ENCODE results near the gene CSAG2. TPM values are rescaled to one million over a fixed set of nuclear protein-coding genes. Genes with fewer than 3 reads are reported as not detected.

The CSAG2 gene
- polyA plus RNA-seq, 1 donor from 2014 or later, result not detected

Other genes with a start within 250 kb of the CSAG2 start
- 1.0 and 1.2 TPM in 2 replicates for gene GABRQ, start 71.4 kb downstream of the CSAG2 start, polyA plus RNA-seq
- gene MAGEA3, start 10.5 kb downstream of the CSAG2 start, polyA plus RNA-seq, result not detected in 2 replicates
- 4.5 and 5.3 TPM in 2 replicates for gene MAGEA2B, start 5.4 kb upstream of the CSAG2 start, polyA plus RNA-seq
- gene CSAG1, start 24.4 kb upstream of the CSAG2 start, polyA plus RNA-seq, result not detected in 2 replicates
- not detected in 2 replicates for gene MAGEA12, start 24.5 kb upstream of the CSAG2 start, polyA plus RNA-seq
- gene MAGEA2, start 44.6 kb upstream of the CSAG2 start, polyA plus RNA-seq, result 1.6 and 1.8 TPM in 2 replicates
- 1.1 and 1.2 TPM in 2 replicates for gene CSAG3, start 49.9 kb upstream of the CSAG2 start, polyA plus RNA-seq
- not detected in 2 replicates for gene MAGEA6, start 60.4 kb upstream of the CSAG2 start, polyA plus RNA-seq
- 138 and 163 TPM in 2 replicates for gene CETN2, start 121.5 kb upstream of the CSAG2 start, polyA plus RNA-seq
- gene NSDHL, start 121.8 kb upstream of the CSAG2 start, polyA plus RNA-seq, result 18.4 and 21.7 TPM in 2 replicates
- 2.8 and 3.8 TPM in 2 replicates for gene ZNF185, start 188.8 kb upstream of the CSAG2 start, polyA plus RNA-seq

All from neural cell (in vitro differentiated cells).